HG03558 (cell line): ENCODE results near the gene SLC8A3.

Experiments
- ATAC-seq: cut with Tn5 transposase; IDR thresholded peaks from one replicate; pipeline ENCODE4 v1.9.1; 2021; ENCODE audit warnings: moderate number of reproducible peaks; ENCODE audit not compliant: unreplicated experiment; ENCODE audit errors: extremely low read depth

The SLC8A3 gene

DNA sequence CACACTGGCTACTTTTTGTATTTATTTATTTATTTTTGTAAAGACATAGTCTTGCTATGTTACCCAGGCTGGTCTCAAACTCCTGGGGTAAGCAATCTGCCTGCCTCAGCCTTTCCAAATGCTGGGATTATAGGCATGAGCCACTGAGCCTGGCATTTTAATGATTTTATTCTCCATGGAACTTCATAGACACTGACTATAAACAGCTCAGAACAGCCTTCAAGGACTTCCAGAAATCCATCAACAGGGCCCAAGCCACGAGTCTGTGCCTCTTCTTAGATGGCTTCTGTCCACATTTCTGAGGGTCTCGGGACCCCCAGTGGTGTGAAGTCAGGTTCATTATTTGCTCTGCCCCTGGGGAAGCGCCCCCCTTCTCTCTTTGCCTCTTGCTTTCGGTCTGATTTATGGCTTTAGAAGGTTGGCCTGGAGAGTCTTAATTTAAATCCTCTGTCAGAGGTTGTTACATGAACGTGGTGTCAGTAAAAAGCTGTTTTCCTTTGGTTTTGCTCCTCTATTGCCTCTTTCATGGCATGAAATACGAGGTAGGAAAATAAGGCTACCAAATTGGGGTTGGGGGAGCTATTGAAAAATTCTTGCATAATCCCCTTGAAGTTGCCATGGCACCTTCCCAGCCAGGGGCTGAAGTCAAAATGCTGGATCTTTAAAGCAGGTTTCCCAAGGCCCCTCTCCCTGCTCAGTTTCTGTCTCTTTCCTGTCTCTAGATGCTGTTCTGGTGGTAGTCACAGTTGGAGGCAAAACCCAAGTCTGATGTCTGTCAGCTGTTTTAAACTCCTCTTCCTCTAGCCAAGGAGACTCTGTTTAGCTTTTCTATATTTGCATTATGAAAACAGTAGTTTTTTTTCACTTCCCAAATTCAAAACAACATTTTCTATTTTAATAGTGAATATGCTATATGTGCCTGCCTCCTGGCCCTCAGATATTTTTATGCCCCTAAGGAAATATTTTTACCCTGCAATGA lies 180.2 kb downstream of the SLC8A3 start:
- no peak for ATAC-seq

- no peak for ATAC-seq
Observed at GRCh38 chr14:70006699-70007098, 182.1 kb downstream of the SLC8A3 start.

GRCh38 chr14:70005281-70005805 lies 183.4 kb downstream of the SLC8A3 start:
- ATAC-seq, result no peak

DNA sequence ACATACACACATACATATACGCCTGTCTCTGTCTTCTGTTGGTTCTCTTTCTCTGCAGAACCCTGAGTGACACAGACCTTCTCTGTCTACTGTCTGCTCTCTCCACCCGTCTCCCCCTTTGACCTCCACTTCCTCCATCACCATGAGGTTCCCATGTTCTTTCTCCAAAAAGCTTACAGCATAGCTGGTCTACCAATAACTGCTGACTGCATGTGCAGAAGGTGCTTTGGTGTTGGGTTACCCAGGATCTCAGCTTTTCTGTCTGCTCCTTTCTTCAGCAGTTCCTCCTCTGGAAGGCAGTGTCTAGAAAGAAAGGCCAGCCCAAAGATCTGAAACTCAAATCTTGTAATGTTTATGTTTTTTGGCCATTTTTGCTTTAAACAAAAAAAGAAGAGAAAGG lies 184.0 kb downstream of the SLC8A3 start:
- ATAC-seq, result no peak

DNA sequence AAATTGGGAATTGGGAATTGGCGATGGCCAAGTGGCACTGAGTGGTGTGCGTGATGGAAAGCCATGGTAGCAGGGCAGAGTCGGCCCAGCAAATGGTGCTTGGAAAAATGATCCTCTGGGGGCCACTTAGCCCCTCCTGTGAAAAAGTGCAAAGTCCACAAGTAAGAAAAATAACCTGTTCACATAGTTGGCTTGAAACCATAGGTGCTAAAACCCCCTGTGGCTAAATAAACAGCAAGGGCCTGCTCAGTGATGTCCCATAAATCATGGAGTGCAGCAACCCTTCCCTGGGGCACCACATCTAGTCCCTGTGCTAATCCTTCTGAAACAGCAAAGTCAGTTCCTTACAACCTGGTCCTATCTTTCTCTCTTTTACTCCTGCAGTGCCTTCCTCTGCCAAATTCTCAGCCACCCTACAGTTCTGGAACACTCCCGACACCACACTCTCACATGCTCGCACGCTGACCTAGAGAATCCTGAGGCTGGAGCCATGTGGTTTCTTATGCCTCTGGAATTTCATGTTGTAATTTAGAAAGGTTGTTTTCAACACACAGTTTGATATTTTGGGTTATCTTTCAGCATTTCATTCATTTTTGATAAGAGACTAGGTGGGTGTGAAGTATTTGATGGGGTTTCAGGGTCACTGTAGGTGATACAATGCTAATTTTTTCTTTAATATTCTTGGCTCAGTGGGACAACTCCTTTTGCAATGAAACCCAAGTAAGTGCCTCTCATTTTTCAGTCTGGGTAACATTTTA lies 186.0 kb downstream of the SLC8A3 start:
- no peak for ATAC-seq

DNA sequence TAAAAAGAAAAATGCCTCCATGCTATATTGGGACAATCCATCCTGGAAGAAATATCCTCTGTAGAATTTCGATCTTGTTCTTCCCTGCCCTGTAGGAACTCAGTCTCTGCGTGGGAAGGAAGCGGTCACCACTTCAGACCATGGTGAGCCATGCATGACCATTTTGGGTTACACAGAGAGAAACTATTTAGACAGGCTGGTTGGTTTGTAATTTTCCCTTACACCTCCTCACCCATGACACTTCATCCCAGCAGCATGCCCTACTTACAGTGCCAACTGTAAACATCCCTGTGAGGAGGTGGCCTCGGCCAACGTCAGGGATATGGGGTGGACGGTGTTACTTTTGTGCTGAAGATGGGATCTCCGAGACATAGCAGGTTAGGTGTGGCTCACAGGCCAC lies 188.2 kb downstream of the SLC8A3 start:
- no peak for ATAC-seq

DNA sequence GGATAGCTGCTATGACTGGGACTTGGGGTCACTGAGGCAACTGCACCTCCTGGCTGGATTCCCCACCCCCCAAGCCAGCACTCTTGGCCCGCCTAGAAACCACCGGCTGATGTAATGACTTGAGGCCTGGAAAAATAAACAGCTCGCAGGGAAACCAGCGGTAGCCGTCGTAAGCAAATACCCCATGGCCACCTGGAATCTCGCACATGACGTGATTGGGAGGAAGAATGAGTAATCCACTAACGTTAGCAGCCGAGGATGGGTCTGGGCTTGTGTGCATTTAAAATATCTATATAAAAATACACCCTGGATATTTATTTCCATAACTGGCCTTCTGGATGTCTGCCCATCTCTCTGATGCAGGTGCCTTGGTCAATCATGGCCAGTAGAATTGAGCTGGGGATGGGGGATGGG lies 189.5 kb downstream of the SLC8A3 start:
- ATAC-seq, result no peak

DNA sequence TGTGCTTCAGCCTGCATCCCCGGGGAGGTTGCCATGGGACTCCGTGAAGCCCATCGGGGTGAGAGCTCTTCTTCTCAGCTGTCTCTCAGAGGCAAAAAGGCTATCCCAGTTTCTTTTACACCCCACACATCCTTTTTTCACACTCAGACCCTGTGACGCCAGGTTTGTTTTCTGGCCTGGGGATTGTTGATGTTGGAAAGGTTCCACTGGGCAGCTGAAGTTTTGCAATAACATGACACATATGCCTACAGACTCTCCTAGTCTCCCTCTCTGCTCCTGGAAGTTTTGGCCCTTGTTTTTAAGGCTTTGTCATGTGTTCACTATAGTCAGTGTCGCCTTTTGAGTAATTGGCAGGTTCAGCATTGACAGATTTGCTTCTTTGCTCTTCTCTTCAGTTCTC lies 190.9 kb downstream of the SLC8A3 start:
- no peak for ATAC-seq

- no peak for ATAC-seq
Observed at GRCh38 chr14:69996216-69996615, 192.5 kb downstream of the SLC8A3 start.
